T-helper 17 cell (primary cell): ENCODE measurements around the gene DPF1. TPM values are rescaled to one million over a fixed set of nuclear protein-coding genes. Genes with fewer than 3 reads are reported as not detected.
A peak's percentile ranks its signal among the peaks of the same experiment; 100 is the strongest.

Experiments used
- ATAC-seq: fragments of 150-1000 bp; cut with Tn5 transposase; 2 replicates; pipeline ENCODE4 v1.10.0; 2021; ENCODE audit warnings: mild to moderate bottlenecking, moderate library complexity
- DNase-seq, 3 donors: peaks; one replicate each; pipeline versions ENCODE4 v3.0.0 to v3.0.0-alpha.2; 2020 to 2021
- H3K9me3 ChIP-seq: one replicate; pipeline ENCODE4 v1.7.0; 2013; ENCODE audit warnings: low read length, mild to moderate bottlenecking; ENCODE audit not compliant: control insufficient read depth, poor library complexity, severe bottlenecking
- H3K27ac Mint-ChIP-seq: one replicate; pipeline ENCODE4 v1.8.0; 2022; ENCODE audit warnings: mild to moderate bottlenecking, moderate library complexity, mixed read lengths
- H3K27me3 Mint-ChIP-seq: one replicate; pipeline ENCODE4 v1.8.0; 2022; ENCODE audit warnings: mixed read lengths
- H3K36me3 Mint-ChIP-seq: one replicate; pipeline ENCODE4 v1.8.0; 2022; ENCODE audit warnings: low read depth, mixed read lengths
- H3K4me1 Mint-ChIP-seq: one replicate; pipeline ENCODE4 v1.8.0; 2022; ENCODE audit warnings: mild to moderate bottlenecking, mixed read lengths
- H3K4me3 Mint-ChIP-seq: one replicate; pipeline ENCODE4 v1.8.0; 2022; ENCODE audit warnings: mild to moderate bottlenecking, moderate library complexity, mixed read lengths
- total RNA-seq, 4 donors: library from RNA in 2 of 4; stranded (reverse) in 2 of 4; gene quantifications; one replicate each; pipeline ENCODE4 v1.2.3 and lab custom pipeline; 2022 to 2026

DPF1 gene
- not detected for total RNA-seq
- total RNA-seq (lab: John Stamatoyannopoulos, UW): 0 to 0.12 reads per million in 2 donors

DNA sequence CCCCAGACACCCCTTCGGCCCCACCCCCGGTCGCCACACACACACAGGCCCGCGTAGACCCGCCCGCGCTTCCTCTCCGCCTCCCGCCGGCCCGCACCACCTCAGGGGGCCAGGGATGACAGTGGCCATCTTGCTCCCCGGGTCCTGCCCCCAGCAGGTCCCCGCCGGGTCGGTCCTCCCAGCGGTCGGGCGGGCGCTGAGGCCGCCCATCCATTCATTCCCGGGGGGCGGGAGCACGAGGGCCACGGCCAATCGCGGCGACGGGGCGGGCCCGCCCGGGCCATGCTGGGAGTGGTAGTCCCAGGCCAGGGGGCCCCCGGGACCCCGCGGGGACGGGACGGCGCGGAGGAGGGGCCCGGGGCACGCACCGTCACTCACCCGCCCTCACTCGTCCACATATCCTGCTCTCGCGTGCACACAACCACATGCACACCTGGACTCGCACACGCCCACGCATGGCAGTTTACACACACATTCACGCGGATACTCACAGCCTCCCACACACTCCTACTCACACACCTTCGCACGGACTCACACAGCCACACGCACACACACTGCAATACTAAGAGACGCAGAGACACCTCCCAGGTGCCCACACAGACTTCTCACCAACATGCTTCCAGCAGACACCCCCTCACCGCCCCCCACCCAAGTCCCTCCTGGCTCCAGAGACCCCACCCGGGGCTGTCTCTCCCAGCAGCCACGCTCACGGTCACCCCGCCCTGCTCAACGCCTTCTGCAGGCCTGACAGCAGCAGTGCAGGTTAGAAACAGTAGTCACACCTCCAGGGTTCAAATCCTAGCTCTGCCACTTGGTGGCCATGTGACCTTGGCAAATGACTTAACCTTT, at the start of gene DPF1:
Gene DPF1, minus strand, starts transcription at position 209 of the 849 bp plus-strand sequence. Its CDS starts 80 bp downstream, at position 129.
- peak; percentile 74 for ATAC-seq
- H3K9me3 ChIP-seq: no peaks in the 10 kb centered on the region
- H3K36me3 Mint-ChIP-seq: peaks cover 9% of the 10 kb centered on the region
- peaks cover 21% of the 10 kb centered on the region for H3K4me1 Mint-ChIP-seq
- peak in 1 of 3 donors; percentile 32 for DNase-seq
- H3K27ac Mint-ChIP-seq: no peak within 1 kb of the TSS
- H3K4me3 Mint-ChIP-seq: peak within 1 kb of the TSS; percentile 87
- peaks cover 67% of the 10 kb centered on the region for H3K27me3 Mint-ChIP-seq

DNA sequence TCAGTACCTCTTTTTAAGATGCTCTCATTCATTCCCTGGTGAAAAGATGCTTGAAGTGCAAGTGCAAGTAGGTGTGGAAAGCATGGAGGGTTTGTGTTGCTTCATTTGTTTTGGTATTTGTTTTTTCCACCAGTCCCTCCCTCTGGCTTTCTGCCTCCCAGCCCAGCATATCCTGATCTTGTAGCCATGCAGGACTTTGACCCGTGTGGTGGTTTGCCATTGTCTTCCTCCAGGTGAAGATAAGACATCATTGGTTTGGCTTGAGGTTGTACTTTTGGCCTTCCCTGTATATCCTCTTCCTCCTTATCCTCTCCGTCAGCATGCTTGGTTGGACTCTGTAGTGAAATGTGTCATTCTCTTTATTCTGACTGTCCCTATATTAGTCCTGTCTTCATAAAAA, 49.5 kb upstream of the DPF1 start:
- DNase-seq: no peak
- Mint-ChIP-seq H3K27me3 (no peaks in the 10 kb centered on the region), H3K4me3 (no peak overlapping the region), H3K27ac (no peak overlapping the region), H3K4me1 (peaks cover 5% of the 10 kb centered on the region), H3K36me3 (no peaks in the 10 kb centered on the region)
- H3K9me3 ChIP-seq: no peaks in the 10 kb centered on the region
- ATAC-seq: no peak

DNA sequence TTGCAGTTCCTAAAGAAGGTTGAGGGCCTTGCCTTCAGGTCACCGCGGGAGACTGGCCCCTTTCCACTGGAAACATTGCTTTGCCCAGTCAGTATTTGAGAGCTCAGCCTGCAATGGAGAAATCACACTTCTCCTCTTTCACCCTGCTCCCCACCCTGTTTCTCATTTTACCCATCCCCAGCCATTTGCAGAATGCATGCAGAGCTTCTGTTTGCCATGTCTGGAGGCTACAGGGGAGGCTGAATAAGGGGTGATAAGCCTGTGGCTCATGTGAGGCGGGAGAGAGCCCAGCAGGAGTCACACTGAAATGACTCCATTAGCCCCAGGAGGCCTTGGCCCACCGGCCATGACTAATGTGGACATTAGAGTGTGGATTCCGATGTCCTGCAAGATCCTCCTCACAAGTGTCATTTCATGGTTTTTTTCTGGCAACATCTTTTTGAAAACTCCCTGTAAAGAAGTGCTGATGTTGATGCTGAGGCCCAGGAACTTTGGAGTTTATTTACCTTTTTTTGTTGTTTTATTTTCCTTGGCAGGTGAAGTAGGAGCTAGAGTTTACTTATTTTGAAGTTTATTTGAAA, 46.7 kb upstream of the DPF1 start:
- ATAC-seq: no peak
- no peaks in the 10 kb centered on the region for H3K9me3 ChIP-seq
- no peak for DNase-seq
- H3K27ac Mint-ChIP-seq: no peak overlapping the region
- H3K36me3 Mint-ChIP-seq: no peaks in the 10 kb centered on the region
- H3K4me1 Mint-ChIP-seq: peaks cover 18% of the 10 kb centered on the region
- H3K4me3 Mint-ChIP-seq: no peak overlapping the region
- H3K27me3 Mint-ChIP-seq: no peaks in the 10 kb centered on the region

DNA sequence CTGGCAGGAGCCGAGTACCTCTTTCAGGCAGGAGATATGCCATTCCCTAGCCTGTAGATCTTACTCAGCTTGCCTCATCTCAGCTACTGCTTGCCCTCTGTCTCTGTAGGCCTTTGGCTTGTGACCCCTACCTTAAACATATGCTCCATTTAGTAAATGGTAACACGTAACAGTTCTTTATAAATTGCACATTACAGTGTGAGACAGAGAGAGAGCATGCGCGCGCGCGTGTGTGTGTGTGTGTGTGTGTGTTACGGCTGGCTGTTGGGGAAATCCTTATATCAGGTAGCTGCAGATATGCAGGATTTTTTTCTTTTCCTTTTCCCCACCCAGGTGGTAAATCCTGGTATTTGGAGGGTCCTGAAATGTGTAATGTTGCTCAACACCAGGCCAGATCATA, 44.5 kb upstream of the DPF1 start:
- no peak overlapping the region for H3K4me3 Mint-ChIP-seq
- no peaks in the 10 kb centered on the region for H3K36me3 Mint-ChIP-seq
- no peaks in the 10 kb centered on the region for H3K27me3 Mint-ChIP-seq
- peaks cover 31% of the 10 kb centered on the region for H3K4me1 Mint-ChIP-seq
- H3K27ac Mint-ChIP-seq: no peak overlapping the region
- ATAC-seq: no peak
- no peaks in the 10 kb centered on the region for H3K9me3 ChIP-seq
- DNase-seq: no peak

DNA sequence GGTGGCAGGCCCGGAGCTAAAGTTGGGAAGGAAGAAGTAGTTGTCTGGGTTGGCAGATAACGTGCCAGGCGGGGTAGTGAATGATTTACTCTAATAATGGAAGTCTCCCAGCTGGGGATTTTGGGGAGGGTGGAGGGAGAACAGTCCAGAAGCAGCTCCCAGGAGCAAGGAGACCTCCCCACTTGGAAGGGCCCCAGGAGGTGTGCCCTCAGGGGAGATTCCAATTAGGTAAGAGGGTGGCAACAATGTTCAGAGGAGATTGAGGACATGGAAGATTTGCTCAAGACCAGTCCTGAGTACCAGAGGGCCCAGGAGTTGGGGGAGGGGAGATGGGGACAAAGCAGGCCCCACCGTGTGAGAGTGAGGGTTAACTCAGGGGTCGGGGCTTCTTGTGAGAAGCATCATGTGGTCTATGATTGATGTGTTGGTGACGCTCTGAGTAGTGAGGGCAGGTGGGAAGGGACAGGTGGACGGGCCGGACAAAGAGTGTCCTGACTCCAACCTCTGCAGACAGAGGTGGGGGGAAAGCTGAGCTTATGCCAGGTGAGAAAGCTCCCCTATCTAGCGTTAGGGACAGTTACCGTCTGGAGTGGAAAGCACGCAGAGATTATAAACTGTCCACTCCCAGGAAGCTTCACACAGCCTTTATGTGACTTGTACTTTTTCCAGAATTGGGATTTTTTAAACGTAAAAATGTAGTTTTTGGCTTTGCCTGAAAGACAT, 43.9 kb upstream of the DPF1 start:
- H3K9me3 ChIP-seq: no peaks in the 10 kb centered on the region
- H3K4me1 Mint-ChIP-seq: peaks cover 32% of the 10 kb centered on the region
- DNase-seq (no peak), ATAC-seq (no peak)
- peak overlapping the region; percentile 32 for H3K27ac Mint-ChIP-seq
- H3K36me3 Mint-ChIP-seq: no peaks in the 10 kb centered on the region
- H3K4me3 Mint-ChIP-seq: peak overlapping the region; percentile 53
- H3K27me3 Mint-ChIP-seq: no peaks in the 10 kb centered on the region

DNA sequence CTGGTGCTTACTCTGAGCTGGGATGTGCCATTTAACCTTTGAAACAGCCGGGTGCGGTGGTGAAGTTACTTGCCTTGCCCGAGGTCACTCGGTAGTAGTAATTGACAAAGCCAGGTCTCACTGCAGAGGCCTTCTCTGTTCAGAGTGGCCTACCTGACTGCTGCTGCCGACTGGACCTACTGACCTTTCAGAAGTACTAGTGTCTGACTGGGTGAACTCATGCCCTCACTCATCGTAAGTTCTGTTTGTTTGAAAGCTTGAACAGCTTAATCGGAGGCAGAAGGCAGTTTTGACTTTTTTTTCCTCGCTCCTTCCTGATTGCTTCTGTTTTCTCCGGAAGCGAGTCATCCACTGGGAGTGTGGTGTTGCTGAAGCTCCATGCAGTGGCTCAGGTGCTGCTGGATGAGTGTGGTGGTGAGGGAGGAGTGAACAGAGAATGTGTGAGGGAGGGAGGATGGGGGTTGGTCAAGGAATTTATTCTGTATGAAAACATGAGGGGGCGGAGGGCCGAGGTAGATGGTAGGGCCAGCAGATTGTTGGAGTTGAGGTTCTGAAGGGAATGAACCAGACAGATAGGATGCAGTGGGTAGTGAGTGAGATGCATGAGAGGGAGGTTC, 43.1 kb upstream of the DPF1 start:
- DNase-seq: no peak
- no peaks in the 10 kb centered on the region for H3K27me3 Mint-ChIP-seq
- no peaks in the 10 kb centered on the region for H3K9me3 ChIP-seq
- H3K27ac Mint-ChIP-seq: peak overlapping the region; percentile 32
- H3K36me3 Mint-ChIP-seq: no peaks in the 10 kb centered on the region
- ATAC-seq: no peak
- H3K4me3 Mint-ChIP-seq: peak overlapping the region; percentile 53
- peaks cover 29% of the 10 kb centered on the region for H3K4me1 Mint-ChIP-seq

DNA sequence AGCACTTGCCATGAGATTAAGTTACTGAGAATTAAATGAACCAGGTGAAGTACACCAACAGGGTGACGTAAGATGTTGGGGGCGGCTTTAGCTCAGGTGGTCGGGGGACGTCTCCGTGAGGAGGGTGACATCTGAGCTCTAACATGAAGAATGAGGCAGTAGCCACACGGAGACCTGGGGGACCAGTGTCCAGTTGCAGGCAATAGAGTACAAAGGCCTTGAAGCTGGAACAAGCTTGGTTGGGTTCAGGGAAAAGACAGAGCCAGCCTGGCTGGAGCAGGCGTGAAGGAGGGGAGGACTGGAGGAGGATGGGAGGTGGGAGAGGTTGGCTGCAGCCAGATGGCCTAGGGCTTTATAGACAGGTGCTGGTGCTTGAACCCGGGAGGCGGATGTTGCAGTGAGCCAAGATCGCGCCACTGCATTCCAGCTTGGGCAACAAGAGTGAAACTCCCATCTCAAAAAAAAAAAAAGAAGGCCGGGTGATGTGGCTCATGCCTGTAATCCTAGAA, 42.0 kb upstream of the DPF1 start:
- ATAC-seq: no peak

DNA sequence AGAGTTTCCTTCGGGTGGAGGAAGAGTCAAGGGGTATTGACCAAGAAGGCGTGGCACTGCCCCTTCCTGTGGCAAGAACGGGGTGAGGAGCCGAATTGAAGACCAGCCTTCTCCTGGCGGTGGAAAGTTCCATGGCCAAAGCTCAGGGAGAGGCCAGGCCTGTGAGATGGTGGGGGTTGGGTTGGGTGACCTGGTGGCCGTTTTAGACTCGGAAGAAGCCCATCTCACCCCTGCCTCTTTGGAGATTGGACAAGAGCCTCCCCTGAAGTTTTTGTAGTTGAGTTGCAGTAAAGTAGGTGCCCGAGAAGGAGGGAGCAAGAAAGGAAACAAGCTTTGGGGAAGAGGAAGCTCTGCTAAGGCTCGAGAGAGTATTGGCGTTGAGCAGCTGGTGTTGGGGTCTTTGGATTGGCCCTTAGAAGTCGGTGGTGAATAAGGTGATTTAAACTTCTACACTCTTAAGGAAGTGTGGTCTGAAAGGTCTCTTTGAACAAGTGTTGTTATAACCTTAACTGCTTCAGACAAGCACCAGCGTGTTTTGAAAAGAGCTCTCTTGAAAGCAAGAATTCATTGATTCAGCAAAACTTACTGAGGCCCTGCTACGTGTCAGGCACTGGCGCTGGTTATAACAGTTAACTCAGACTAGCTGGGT, 41.3 kb upstream of the DPF1 start:
- no peaks in the 10 kb centered on the region for H3K36me3 Mint-ChIP-seq
- peak overlapping the region; percentile 79 for H3K27ac Mint-ChIP-seq
- peaks cover 27% of the 10 kb centered on the region for H3K4me1 Mint-ChIP-seq
- peak overlapping the region; percentile 87 for H3K4me3 Mint-ChIP-seq
- no peaks in the 10 kb centered on the region for H3K27me3 Mint-ChIP-seq
- no peaks in the 10 kb centered on the region for H3K9me3 ChIP-seq
- DNase-seq (no peak), ATAC-seq (no peak)

More for the DNA sequence above, 42.0 kb upstream of the DPF1 start:
- H3K27ac Mint-ChIP-seq: peak overlapping the region; percentile 79
- H3K27me3 Mint-ChIP-seq: no peaks in the 10 kb centered on the region
- peaks cover 29% of the 10 kb centered on the region for H3K4me1 Mint-ChIP-seq
- H3K4me3 Mint-ChIP-seq: peak overlapping the region; percentile 87
- H3K9me3 ChIP-seq: no peaks in the 10 kb centered on the region
- no peaks in the 10 kb centered on the region for H3K36me3 Mint-ChIP-seq
- DNase-seq: no peak

DNA sequence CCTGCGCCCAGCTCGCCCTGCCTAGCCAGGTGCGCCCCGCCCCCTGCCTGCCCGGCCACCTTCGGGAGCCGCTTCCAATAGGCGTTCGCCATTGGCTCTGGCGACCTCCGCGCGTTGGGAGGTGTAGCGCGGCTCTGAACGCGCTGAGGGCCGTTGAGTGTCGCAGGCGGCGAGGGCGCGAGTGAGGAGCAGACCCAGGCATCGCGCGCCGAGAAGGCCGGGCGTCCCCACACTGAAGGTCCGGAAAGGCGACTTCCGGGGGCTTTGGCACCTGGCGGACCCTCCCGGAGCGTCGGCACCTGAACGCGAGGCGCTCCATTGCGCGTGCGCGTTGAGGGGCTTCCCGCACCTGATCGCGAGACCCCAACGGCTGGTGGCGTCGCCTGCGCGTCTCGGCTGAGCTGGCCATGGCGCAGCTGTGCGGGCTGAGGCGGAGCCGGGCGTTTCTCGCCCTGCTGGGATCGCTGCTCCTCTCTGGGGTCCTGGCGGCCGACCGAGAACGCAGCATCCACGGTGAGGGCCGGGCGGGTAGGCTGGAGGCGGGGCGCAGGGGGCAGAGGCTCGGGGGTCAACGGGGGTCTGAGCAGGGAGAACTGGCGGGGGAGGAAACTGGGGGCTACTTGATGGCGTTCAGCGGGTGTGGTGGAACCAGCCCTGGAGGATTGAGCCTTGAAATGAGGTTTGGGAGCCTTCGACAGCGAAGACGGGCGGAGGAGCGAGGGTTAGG, 40.6 kb upstream of the DPF1 start, which contains the start of gene SPINT2:
Gene SPINT2, plus strand, starts transcription at position 88 of the 727 bp plus-strand sequence. Its CDS starts 320 bp downstream, at position 408.
- H3K4me1 Mint-ChIP-seq: peaks cover 27% of the 10 kb centered on the region
- H3K36me3 Mint-ChIP-seq: no peaks in the 10 kb centered on the region
- H3K27ac Mint-ChIP-seq: peak within 1 kb of the TSS; percentile 79
- ATAC-seq (peak; percentile 52), DNase-seq (peak in 2 of 3 donors; percentile 37 to 48)
- no peaks in the 10 kb centered on the region for H3K27me3 Mint-ChIP-seq
- H3K9me3 ChIP-seq: no peaks in the 10 kb centered on the region
- H3K4me3 Mint-ChIP-seq: peak within 1 kb of the TSS; percentile 87

DNA sequence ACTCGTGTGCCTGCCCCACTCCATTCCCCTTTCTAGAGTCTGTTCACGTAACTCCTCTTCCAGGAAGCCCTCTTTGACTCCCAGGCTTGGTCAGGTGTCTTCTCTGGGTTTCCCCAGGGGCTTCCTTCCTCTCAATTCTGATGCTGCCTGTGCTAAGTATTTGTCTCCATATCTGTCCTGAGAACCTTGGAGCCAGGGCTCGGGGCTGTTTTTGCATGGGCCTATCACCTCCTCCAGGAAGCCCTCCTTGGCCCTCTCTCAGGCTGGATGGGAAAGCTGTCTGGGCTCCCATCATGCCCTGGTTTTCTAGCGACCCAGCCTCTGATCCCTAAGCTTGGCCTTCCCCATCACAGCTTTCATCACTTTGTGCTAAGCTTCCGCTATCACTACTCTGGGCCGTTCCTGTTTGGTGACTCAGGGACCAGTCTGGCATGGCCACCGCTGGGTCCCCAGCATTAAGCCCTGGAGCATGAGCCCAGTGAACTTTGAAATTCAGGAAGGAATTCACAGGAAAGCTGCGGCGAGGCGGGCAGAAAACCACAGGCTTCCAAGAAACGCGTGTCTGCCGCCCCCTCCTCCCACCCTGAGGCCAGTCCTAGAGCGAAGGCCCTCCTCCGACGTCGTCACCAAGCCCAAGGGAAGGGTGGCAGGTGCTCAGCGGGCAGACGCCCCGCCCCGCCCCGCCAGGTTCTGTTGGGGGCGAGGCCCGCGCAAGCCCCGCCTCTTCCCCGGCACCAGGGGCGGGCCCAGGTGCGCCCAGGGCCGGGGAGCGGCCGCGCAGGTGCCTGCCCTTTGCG, 39.9 kb upstream of the DPF1 start:
- Mint-ChIP-seq H3K27me3 (no peaks in the 10 kb centered on the region), H3K4me3 (peak overlapping the region; percentile 87), H3K36me3 (no peaks in the 10 kb centered on the region), H3K27ac (peak overlapping the region; percentile 79), H3K4me1 (peaks cover 27% of the 10 kb centered on the region)
- ATAC-seq (peak; percentile 92), DNase-seq (peak; percentile 77 to 81 (median 80))
- H3K9me3 ChIP-seq: no peaks in the 10 kb centered on the region

- ATAC-seq: no peak
Observed at GRCh38 chr19:38262585-38263268, 38.7 kb upstream of the DPF1 start.

More at GRCh38 chr19:38262585-38263268, 38.7 kb upstream of the DPF1 start:
- no peaks in the 10 kb centered on the region for H3K9me3 ChIP-seq
- no peaks in the 10 kb centered on the region for H3K27me3 Mint-ChIP-seq
- no peaks in the 10 kb centered on the region for H3K36me3 Mint-ChIP-seq
- H3K27ac Mint-ChIP-seq: no peak overlapping the region
- peaks cover 22% of the 10 kb centered on the region for H3K4me1 Mint-ChIP-seq
- no peak overlapping the region for H3K4me3 Mint-ChIP-seq
- DNase-seq: no peak
